Measurements from ENCODE around the gene SLC6A9. TPM values are rescaled to one million over a fixed set of nuclear protein-coding genes. Genes with fewer than 3 reads are reported as not detected.

The SLC6A9 gene
- polyA plus RNA-seq, 4 donors, result 0.81 to 15.7 (median 2.0) TPM

GRCh38 chr1:43947061-43947873 is 84.0 kb downstream of the SLC6A9 start:
- peak overlapping the region; percentile 55 to 81 (median 81) for H3K4me3 ChIP-seq (ENCODE audit: low read depth in 1 of 3, low read length in 3 of 3)
- peaks cover 0 to 17% (median 2%) of the 10 kb centered on the region in 3 donors for H3K36me3 ChIP-seq (ENCODE audit: control insufficient read depth in 3 of 3, insufficient read depth in 2 of 3, low read depth in 1 of 3, low read length in 3 of 3)
- FAIRE-seq (no peak), DNase-seq (no peak)
- no peaks in the 10 kb centered on the region for H3K27me3 ChIP-seq (ENCODE audit: control insufficient read depth in 3 of 3, insufficient read depth in 3 of 3, low read length in 3 of 3)
- peak overlapping the region; percentile 73 to 99 (median 86) for H3K27ac ChIP-seq (ENCODE audit: low read depth in 1 of 3, low read length in 2 of 3)
- H3K4me1 ChIP-seq (ENCODE audit: control insufficient read depth in 3 of 3, insufficient read depth in 2 of 3, low read depth in 1 of 3, low read length in 2 of 3), result peaks cover 0 to 19% (median 4%) of the 10 kb centered on the region in 3 donors
- 2 to 6% (median 5%) methylated on average over 25 to 27 of the region's 27 CpGs for WGBS, 3 donors
- H3K9me3 ChIP-seq (ENCODE audit: control insufficient read depth in 2 of 2, insufficient read depth in 1 of 2, low read depth in 1 of 2, low read length in 1 of 2), result no peaks in the 10 kb centered on the region

Other genes starting within 250 kb of the SLC6A9 start
- 1 to 10 TPM in 1 of 4 donors, under 1 TPM in 2, not detected in 1; 0.81 to 1.2 (median 0.83) TPM for gene ARTN, start 97.7 kb downstream of the SLC6A9 start, polyA plus RNA-seq
- 10 to 100 TPM; 14.2 to 24.8 (median 20.1) TPM for gene IPO13, start 84.5 kb downstream of the SLC6A9 start, polyA plus RNA-seq
- gene DPH2, start 61.5 kb downstream of the SLC6A9 start, polyA plus RNA-seq, result 10 to 100 TPM in 3 of 4 donors, 1 to 10 TPM in 1; 5.8 to 25.2 (median 15.6) TPM
- 100 to 1,000 TPM; 104 to 245 (median 161) TPM for gene ATP6V0B, start 56.5 kb downstream of the SLC6A9 start, polyA plus RNA-seq
- gene B4GALT2, start 52.3 kb downstream of the SLC6A9 start, polyA plus RNA-seq, result 10 to 100 TPM in 3 of 4 donors, 1 to 10 TPM in 1; 8.9 to 34.6 (median 25.9) TPM
- 10 to 100 TPM in 3 of 4 donors, 1 to 10 TPM in 1; 5.8 to 35.1 (median 24.2) TPM for gene CCDC24, start 39.9 kb downstream of the SLC6A9 start, polyA plus RNA-seq
- under 1 TPM in 1 of 4 donors, not detected in 3; 0.06 TPM for gene KLF17, start 87.4 kb upstream of the SLC6A9 start, polyA plus RNA-seq
- gene KLF18, start 110.2 kb upstream of the SLC6A9 start, polyA plus RNA-seq, result not detected
- gene DMAP1, start 182.0 kb upstream of the SLC6A9 start, polyA plus RNA-seq, result 10 to 100 TPM; 34.7 to 80.8 (median 58.0) TPM